NK-92 treated with Interleukin-12 subunit alpha and Interleukin-12 subunit beta, amount 100 ng/mL, for 24 hours (cell line): Measurements from ENCODE around the gene DOK7.

Experiments used
- DNase-seq: peaks from one replicate; lab custom pipeline; 2025; lab: John Stamatoyannopoulos, UW

Gene DOK7

GRCh38 chr4:3487861-3488260 lies 24.8 kb downstream of the DOK7 start:
- DNase-seq, result no peak

- DNase-seq, result no peak
Measured at GRCh38 chr4:3488820-3489219, 25.7 kb downstream of the DOK7 start.

- DNase-seq, result no peak
Measured at GRCh38 chr4:3489451-3489962, 26.4 kb downstream of the DOK7 start.

- DNase-seq, result no peak
Measured at GRCh38 chr4:3491681-3492405, 28.7 kb downstream of the DOK7 start.

GRCh38 chr4:3492741-3493719 lies 29.9 kb downstream of the DOK7 start:
- no peak for DNase-seq

- no peak for DNase-seq
Measured at GRCh38 chr4:3493720-3494461, 30.8 kb downstream of the DOK7 start.

GRCh38 chr4:3494462-3494871 lies 31.4 kb downstream of the DOK7 start:
- DNase-seq, result no peak

GRCh38 chr4:3495204-3495975 lies 32.3 kb downstream of the DOK7 start:
- DNase-seq, result no peak

- DNase-seq, result no peak
Measured at GRCh38 chr4:3496021-3496420, 32.9 kb downstream of the DOK7 start.

- DNase-seq, result no peak
Measured at GRCh38 chr4:3497095-3497494, 34.0 kb downstream of the DOK7 start.

GRCh38 chr4:3497523-3498389 lies 34.6 kb downstream of the DOK7 start:
- no peak for DNase-seq

- no peak for DNase-seq
Measured at GRCh38 chr4:3498407-3498806, 35.3 kb downstream of the DOK7 start.

GRCh38 chr4:3498901-3499510 lies 35.9 kb downstream of the DOK7 start:
- DNase-seq, result no peak

- DNase-seq, result no peak
Measured at GRCh38 chr4:3499710-3500109, 36.6 kb downstream of the DOK7 start.

- no peak for DNase-seq
Measured at GRCh38 chr4:3500111-3500510, 37.0 kb downstream of the DOK7 start.

GRCh38 chr4:3500634-3501101 lies 37.6 kb downstream of the DOK7 start:
- no peak for DNase-seq

- no peak for DNase-seq
Measured at GRCh38 chr4:3501126-3501824, 38.2 kb downstream of the DOK7 start.

GRCh38 chr4:3501825-3502425 lies 38.8 kb downstream of the DOK7 start:
- DNase-seq, result no peak
